Mucosa of rectum (tissue), 2 donors: ENCODE measurements around the gene STBD1.

Experiments
- H3K27ac ChIP-seq, 2 donors: one replicate each; pipeline ENCODE4 v1.7.0; 2013; ENCODE audit warnings: inconsistent platforms in 2 of 2, low read depth in 2 of 2, low read length in 2 of 2
- H3K27me3 ChIP-seq, 2 donors: one replicate each; pipeline ENCODE4 v1.7.0; 2013; ENCODE audit warnings: low read length in 2 of 2; ENCODE audit not compliant: control insufficient read depth in 2 of 2, insufficient read depth in 2 of 2
- H3K36me3 ChIP-seq, 2 donors: one replicate each; pipeline ENCODE4 v1.7.0; 2013; ENCODE audit warnings: low read length in 2 of 2; ENCODE audit not compliant: control insufficient read depth in 2 of 2, insufficient read depth in 2 of 2
- H3K4me1 ChIP-seq, 2 donors: one replicate each; pipeline ENCODE4 v1.7.0; 2013; ENCODE audit warnings: low read length in 2 of 2, mild to moderate bottlenecking in 1 of 2; ENCODE audit not compliant: control insufficient read depth in 2 of 2, insufficient read depth in 2 of 2
- H3K4me3 ChIP-seq, 2 donors: one replicate each; pipeline ENCODE4 v1.7.0; 2013; ENCODE audit warnings: low read length in 2 of 2
- H3K9ac ChIP-seq, 2 donors: one replicate each; pipeline ENCODE4 v1.7.0; 2013; ENCODE audit warnings: low read length in 2 of 2, low read depth in 1 of 2, mild to moderate bottlenecking in 1 of 2
- H3K9me3 ChIP-seq, 2 donors: one replicate each; pipeline ENCODE4 v1.7.0; 2013; ENCODE audit warnings: low read length in 2 of 2; ENCODE audit not compliant: control insufficient read depth in 2 of 2
- donor health status: healthy.
- donor health status: Normal muscosa, but diverticular disease.

Gene STBD1

DNA sequence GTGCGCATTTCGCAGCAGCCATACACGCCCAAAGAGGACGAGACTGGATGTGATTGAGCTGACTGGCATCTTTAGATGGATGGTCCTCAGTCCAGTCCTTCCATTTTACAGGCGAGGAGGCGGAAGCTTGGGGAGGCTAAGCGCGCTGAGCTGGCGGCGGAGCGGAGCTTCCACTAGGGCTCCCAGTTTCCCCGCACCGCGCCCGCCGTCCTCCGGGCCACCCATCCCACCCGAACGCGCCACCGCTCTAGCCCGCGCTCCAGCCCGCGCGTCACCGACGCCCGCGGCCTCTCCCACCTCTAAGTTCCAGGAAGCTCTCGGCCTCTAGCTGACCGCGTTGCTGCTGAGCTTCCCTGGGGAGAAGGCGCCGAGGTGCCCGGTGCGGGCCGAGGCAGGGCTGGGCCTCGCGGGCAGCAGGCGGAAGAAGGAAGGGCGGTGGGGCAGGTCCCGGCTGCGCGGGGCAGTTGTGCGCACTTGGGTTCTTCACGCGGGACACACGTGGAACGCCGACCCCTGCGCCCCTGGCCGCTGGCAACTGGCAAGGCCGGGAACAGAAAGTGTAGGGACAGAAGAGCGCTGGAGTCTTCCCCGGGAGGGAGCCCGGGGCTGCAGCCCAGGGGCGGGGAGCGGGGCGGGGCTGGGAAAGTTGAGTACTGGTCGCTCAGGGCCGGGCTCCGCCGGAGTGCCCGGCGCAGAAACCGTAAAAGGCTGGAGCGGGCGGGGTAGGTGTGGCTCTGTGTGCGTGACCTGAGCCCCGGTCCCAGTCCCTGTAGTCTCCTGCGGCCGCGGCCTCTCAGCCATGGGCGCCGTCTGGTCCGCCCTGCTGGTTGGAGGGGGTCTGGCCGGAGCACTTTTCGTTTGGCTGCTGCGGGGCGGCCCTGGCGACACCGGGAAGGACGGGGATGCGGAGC, at the start of gene STBD1:
STBD1 (plus strand) TSS at position 763 of the 911 bp plus-strand sequence; CDS start at position 800, 37 bp downstream.
- Histone ChIP-seq H3K4me3 (peak within 1 kb of the TSS; percentile 83 to 91), H3K9ac (peak within 1 kb of the TSS; percentile 75 to 94), H3K27me3 (no peaks in the 10 kb centered on the region), H3K27ac (peak within 1 kb of the TSS; percentile 90 to 92), H3K9me3 (no peaks in the 10 kb centered on the region), H3K36me3 (peaks cover 5 to 9% of the 10 kb centered on the region in 2 donors), H3K4me1 (peaks cover 30 to 33% of the 10 kb centered on the region in 2 donors)

DNA sequence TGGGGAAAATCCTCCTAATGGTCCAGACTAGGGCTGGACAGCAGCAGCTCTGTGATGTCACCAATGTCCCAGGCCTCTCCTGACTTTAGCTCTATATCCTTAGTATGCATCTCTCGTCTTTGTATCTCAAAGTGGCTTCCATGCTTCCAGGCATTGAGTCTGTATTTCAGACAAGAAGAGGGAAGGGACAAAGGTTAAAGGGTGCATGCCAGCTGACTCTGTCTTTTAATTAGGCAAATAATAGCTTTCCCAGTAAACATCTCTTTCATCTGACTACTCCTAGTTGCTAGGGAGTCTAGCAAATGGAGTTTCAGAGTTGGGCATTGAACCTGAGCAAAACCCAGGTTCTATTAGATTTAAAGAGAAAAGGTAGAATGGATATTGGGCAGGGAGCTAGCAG, 49.6 kb upstream of the STBD1 start:
- no peak overlapping the region for H3K27ac ChIP-seq
- peaks cover 0 to 5% of the 10 kb centered on the region in 2 donors for H3K27me3 ChIP-seq
- no peaks in the 10 kb centered on the region for H3K9me3 ChIP-seq
- H3K4me1 ChIP-seq, result peaks cover 0 to 5% of the 10 kb centered on the region in 2 donors
- H3K9ac ChIP-seq, result no peak overlapping the region
- H3K36me3 ChIP-seq, result no peaks in the 10 kb centered on the region
- no peak overlapping the region for H3K4me3 ChIP-seq

DNA sequence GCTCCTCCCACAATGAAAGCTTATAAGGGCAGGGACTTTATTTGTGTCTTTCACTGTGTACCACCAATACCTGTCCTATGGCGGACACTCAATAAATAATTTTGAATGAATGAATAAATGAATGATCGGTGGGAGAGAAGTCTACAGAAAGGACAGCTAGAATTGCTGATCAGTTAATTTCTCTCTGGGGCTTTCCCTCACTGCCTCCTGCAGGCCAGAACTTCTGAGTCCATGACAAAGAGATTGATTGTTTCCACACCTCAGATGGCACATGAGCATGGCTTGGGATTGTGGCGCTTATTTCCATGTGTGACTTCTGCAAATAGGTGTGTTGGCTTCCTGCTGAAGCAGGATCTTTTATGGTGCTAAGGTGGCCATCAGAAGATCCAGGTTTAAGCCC, 48.7 kb upstream of the STBD1 start:
- Histone ChIP-seq H3K9ac (no peak overlapping the region), H3K4me1 (peaks cover 0 to 5% of the 10 kb centered on the region in 2 donors), H3K27ac (no peak overlapping the region), H3K36me3 (no peaks in the 10 kb centered on the region), H3K9me3 (no peaks in the 10 kb centered on the region), H3K4me3 (no peak overlapping the region), H3K27me3 (peaks cover 0 to 1% of the 10 kb centered on the region in 2 donors)

DNA sequence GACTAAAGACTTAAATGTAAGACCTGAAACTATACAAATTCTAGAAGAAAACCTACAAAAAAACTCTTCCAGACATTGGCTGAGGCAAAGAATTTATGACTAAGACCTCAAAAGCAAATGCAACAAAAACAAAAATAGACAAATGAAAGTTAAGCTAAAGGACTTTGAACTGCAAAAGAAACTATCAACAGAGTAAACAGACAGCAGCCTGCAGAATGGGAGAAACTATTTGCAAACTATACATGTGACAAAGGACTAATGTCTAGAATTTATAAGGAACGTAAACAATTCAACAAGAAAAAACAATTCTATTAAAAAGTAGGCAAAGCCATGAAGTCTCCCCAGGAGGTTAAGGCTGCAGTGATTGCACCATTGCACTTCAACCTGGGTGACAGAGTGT, 46.0 kb upstream of the STBD1 start:
- Histone ChIP-seq H3K27ac (no peak overlapping the region), H3K9ac (no peak overlapping the region), H3K4me1 (peaks cover 0 to 5% of the 10 kb centered on the region in 2 donors)

DNA sequence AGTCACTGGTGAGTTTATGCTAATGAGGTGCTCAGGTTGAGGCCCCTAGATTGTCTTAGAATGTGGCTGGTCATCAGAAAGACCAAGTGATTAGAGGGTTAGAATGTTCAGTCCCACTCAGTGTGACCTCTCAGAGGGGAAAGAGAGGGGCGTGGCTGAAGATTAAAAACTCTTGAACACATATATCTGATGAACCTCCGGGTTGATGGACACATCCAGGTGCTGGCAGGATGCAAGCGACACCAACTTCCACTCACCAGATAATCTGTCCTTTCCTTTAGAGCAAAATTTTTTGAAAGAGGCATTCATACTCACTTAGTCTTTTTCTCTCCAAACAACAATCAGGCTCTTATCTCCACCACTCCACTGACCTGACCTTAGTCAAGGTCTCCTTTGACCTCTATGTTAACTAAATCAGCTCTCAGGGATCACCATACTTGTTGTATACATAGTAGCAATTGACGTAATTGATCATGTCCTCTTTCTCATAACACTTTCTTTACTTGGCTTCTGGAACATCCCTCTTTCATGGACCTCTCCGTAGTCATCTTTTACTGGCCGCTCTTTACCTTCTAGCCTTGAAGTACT, 40.8 kb upstream of the STBD1 start:
- Histone ChIP-seq H3K27ac (no peak overlapping the region), H3K4me3 (no peak overlapping the region), H3K27me3 (no peaks in the 10 kb centered on the region), H3K9ac (no peak overlapping the region), H3K9me3 (no peaks in the 10 kb centered on the region), H3K36me3 (no peaks in the 10 kb centered on the region), H3K4me1 (peaks cover 0 to 2% of the 10 kb centered on the region in 2 donors)

More for the DNA sequence above, 46.0 kb upstream of the STBD1 start:
- Histone ChIP-seq H3K4me3 (no peak overlapping the region), H3K36me3 (no peaks in the 10 kb centered on the region), H3K9me3 (no peaks in the 10 kb centered on the region), H3K27me3 (no peaks in the 10 kb centered on the region)

DNA sequence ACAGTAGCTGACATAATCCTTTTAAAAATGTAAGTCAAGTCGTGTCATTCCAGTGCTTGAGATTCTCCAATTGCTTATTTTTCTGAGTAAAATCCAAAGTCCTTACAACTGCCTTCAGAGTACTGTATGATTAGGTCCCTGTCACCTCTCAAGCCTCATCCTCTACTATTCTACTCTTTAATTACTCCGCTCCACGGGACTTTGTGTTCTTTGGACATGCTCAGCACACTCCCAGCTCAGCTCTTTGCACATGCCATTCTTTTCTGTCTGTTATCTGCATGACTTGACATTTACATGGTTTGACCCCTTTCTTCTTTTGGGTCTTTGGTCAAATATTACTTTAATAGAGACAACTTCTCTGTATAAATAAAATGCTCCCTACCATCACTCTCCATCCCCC, 39.9 kb upstream of the STBD1 start:
- no peaks in the 10 kb centered on the region for H3K36me3 ChIP-seq
- no peaks in the 10 kb centered on the region for H3K9me3 ChIP-seq
- no peak overlapping the region for H3K4me3 ChIP-seq
- H3K4me1 ChIP-seq, result no peaks in the 10 kb centered on the region
- H3K9ac ChIP-seq, result no peak overlapping the region
- H3K27me3 ChIP-seq, result no peaks in the 10 kb centered on the region
- no peak overlapping the region for H3K27ac ChIP-seq

DNA sequence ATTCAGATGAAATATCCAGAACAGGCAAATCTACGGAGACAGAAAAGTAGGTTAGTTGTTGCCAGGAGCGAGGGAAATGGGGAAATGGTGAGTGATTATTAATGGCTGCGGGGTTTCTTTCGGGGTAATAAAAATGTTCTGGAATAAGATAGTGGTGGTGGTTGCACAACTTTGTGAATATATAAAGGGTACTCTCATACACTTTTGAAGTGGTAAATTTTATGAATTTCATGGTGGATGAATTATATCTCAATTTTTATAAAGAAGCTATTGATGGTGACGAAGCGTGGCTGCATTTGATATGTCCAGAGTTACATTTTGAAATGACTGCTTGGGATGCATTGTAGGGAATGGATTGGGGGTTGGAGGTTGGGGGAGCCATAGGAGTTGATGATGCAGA, 38.7 kb upstream of the STBD1 start:
- no peaks in the 10 kb centered on the region for H3K9me3 ChIP-seq
- H3K4me3 ChIP-seq, result no peak overlapping the region
- no peaks in the 10 kb centered on the region for H3K4me1 ChIP-seq
- H3K27me3 ChIP-seq, result no peaks in the 10 kb centered on the region
- no peak overlapping the region for H3K27ac ChIP-seq
- H3K36me3 ChIP-seq, result no peaks in the 10 kb centered on the region
- H3K9ac ChIP-seq, result no peak overlapping the region

DNA sequence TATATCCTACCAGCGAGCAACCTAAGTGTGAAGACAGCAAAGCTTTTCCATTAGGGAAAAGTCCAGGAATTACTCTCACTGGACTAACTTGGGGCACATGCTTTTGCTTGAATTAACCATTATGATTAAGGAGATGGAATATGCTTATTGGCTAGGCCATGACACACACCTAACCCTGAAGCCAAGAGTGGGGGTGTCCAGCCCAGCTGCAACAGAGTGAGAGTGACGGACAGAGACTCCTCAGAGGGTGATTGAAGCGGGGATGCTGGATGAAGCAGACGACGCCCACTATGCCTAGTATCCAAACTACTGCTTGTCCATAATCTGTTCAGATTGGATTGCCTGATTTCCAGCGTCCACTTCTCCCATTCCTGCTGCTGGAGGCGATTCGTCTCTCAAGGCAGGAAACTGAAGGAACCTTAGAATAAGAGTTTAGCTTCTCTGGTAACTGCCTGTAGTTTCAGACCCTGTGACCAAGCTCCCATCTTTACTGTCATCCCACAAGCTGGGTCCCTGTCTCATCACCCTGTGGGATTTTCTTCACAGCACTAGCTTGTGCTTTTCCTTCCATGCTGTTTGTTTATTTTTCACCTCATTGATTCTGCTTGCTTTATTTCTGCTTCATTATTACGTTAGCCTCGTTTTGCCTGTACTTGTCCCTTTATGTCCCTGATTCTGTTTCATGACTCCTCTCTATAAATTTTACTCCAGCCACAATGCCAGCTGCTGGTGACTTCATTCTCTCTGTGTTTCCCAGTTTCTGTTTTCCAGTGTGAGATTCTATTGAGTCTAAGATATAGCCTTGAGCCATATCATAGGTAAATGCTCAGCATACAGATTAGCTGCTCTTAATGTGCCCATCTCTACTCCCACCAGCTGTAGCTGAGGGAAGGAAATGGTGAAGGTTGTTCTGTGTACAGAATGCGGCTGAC, 36.0 kb upstream of the STBD1 start:
- Histone ChIP-seq H3K4me3 (no peak overlapping the region), H3K9me3 (no peaks in the 10 kb centered on the region), H3K27ac (no peak overlapping the region), H3K27me3 (no peaks in the 10 kb centered on the region), H3K4me1 (peaks cover 0 to 5% of the 10 kb centered on the region in 2 donors), H3K36me3 (no peaks in the 10 kb centered on the region), H3K9ac (no peak overlapping the region)

DNA sequence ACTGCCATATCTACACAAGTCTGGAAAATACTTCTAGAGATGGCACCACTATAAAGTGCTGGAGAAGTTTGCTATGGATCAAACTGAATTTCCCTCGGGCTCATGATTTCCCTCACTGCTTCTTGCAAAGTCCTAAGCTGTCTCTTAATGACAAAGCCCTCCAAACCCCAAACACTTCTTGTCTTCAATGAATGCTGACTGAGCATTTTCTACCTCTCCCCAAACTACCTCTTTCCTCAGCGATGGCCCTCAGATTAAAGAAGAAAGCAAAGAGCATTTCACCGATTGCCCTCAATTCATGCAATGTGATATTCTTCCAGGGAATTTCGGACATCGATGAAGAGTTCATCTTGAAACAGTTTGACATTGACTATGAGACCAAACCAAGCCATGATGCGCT, 35.3 kb upstream of the STBD1 start:
- Histone ChIP-seq H3K27me3 (no peaks in the 10 kb centered on the region), H3K9ac (no peak overlapping the region), H3K4me3 (no peak overlapping the region), H3K4me1 (peaks cover 0 to 5% of the 10 kb centered on the region in 2 donors), H3K36me3 (no peaks in the 10 kb centered on the region), H3K9me3 (no peaks in the 10 kb centered on the region), H3K27ac (no peak overlapping the region)
